ENCODE measurements around the gene MAN2A2.
"Not testable (repeated sequence)": the region's sequence is repeated elsewhere in the genome, so short reads cannot be mapped to it uniquely, and the experiment has no call there.

MAN2A2 gene

GRCh38 chr15:90871139-90871715 is 31.9 kb upstream of the MAN2A2 start:
- no peak for DNase-seq (ENCODE audit: low read depth, low spot score)

- DNase-seq (ENCODE audit: low read depth, low spot score): no peak
Measured at GRCh38 chr15:90871716-90872485, 31.2 kb upstream of the MAN2A2 start.

DNA sequence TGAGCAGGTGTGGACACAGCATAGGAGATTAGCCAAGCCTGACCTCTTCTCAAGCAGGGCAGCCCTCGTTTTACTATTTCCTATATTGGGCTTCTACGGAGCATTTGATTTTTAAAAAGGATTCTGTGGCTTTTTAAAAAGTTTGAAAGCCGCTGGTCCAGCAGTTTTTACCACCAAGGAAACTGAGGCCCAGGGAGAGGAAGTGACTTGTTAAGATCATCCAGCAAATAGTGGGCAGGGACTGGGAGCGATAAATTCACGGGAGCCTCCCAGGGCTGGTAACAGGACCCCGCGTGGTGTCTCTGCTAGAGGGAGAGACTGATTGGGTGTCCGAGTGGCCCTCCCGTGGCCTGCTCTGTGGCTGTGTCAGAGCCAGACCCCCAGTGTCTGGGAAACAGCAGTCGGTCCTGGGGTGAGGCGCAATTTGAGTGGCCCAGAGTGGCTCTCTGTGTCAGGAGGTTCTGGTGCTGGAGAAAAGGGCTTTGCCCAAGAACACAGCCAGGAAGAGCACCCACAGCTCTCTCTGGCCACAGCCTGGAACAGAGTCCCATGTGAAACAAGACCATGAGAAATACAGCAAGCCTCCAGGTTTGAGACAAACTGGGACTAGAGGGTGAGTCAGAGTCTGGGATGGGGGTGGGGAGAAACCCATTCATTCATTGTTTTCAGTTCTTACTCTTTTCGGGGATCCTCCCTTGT is 30.5 kb upstream of the MAN2A2 start:
- no peak for DNase-seq (ENCODE audit: low read depth, low spot score)

- DNase-seq (ENCODE audit: low read depth, low spot score): no peak
Measured at GRCh38 chr15:90873488-90873997, 29.6 kb upstream of the MAN2A2 start.

- no peak for DNase-seq (ENCODE audit: low read depth, low spot score)
Measured at GRCh38 chr15:90873998-90874605, 29.0 kb upstream of the MAN2A2 start.

DNA sequence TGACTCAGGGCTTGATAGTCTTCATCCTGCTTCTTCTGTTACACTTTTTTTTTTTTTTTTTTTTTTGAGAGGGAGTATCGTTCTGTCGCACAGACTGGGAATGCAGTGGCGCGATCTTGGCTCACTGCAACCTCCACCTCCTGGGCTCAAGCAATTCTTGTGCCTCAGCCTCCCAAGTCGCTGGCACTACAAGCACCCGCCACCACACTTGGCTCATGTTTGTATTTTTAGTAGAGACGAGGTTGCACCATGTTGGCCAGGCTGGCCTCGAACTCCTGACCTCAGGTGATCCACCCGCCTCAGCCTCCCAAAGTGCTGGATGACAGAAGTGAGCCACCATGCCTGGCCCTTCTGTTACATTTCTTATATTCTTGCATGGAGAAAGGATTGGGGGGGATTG is 28.1 kb upstream of the MAN2A2 start:
- DNase-seq (ENCODE audit: low read depth, low spot score): not testable (repeated sequence)

GRCh38 chr15:90875549-90875981 is 27.5 kb upstream of the MAN2A2 start:
- no peak for DNase-seq (ENCODE audit: low read depth, low spot score)

DNA sequence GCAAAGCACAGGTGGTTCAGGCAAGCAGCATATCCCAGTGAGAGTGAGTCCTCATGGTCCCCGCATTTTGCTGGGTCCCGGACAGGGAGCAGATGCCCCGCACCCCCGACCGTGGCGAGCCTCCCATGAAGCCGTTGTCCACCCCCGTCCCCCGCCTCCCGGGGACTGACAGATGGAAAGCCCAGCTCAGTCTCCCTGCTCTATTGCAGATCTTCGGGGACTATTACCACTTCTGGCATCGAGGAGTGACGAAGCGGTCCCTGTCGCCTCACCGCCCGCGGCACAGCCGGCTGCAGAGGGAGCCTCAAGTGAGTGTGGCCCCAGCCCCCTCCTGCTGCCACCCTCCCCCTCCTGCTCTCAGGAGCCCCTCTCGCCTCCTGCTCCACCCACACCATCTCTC is 27.1 kb upstream of the MAN2A2 start:
- no peak for DNase-seq (ENCODE audit: low read depth, low spot score)

- no peak for DNase-seq (ENCODE audit: low read depth, low spot score)
Measured at GRCh38 chr15:90876512-90877170, 26.5 kb upstream of the MAN2A2 start.

DNA sequence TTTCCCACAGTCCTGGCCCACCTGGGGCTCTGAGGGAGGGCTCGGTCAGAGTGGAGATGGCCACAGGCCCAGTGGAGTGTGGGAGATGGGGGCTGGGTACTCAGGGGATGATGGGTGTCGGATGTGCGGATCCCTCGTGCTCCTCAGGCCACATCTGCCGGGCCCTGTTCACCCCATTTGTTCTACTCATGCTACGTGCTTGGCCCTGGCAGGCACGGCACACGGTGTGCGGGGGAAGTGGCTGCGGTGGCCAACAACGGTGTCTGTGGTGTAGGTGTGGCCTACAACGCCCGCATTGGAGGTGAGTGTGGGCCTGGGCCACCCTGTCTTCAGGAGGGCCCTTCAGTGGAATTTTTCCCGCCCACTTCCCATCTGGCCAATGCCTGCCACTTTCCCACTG is 25.8 kb upstream of the MAN2A2 start:
- DNase-seq (ENCODE audit: low read depth, low spot score): no peak

DNA sequence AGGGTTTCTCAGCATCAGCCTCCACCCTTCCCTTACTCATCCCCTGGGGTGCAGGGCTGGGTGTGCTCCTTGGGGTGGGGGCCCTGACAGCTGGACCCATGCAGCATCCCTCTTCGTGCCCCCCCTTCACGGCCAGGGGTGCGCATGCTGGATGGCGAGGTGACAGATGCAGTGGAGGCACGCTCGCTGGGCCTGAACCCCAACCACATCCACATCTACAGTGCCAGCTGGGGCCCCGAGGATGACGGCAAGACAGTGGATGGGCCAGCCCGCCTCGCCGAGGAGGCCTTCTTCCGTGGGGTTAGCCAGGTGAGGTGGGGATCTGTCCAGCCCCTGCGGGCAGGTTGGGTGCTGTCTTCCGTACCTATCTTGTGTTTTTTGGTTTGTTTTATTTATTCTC is 25.1 kb upstream of the MAN2A2 start:
- no peak for DNase-seq (ENCODE audit: low read depth, low spot score)

DNA sequence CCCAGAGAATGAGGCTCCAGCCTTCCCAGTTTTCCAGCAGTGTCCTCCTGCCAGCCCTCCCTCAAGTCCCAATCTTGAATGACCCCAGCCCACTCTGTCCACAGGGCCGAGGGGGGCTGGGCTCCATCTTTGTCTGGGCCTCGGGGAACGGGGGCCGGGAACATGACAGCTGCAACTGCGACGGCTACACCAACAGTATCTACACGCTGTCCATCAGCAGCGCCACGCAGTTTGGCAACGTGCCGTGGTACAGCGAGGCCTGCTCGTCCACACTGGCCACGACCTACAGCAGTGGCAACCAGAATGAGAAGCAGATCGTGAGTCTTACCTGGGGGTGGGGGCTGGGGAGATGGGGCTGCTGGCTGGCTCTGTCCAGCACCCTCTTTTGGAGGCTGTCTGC is 24.4 kb upstream of the MAN2A2 start:
- no peak for DNase-seq (ENCODE audit: low read depth, low spot score)

- no peak for DNase-seq (ENCODE audit: low read depth, low spot score)
Measured at GRCh38 chr15:90879730-90880366, 23.3 kb upstream of the MAN2A2 start.

DNA sequence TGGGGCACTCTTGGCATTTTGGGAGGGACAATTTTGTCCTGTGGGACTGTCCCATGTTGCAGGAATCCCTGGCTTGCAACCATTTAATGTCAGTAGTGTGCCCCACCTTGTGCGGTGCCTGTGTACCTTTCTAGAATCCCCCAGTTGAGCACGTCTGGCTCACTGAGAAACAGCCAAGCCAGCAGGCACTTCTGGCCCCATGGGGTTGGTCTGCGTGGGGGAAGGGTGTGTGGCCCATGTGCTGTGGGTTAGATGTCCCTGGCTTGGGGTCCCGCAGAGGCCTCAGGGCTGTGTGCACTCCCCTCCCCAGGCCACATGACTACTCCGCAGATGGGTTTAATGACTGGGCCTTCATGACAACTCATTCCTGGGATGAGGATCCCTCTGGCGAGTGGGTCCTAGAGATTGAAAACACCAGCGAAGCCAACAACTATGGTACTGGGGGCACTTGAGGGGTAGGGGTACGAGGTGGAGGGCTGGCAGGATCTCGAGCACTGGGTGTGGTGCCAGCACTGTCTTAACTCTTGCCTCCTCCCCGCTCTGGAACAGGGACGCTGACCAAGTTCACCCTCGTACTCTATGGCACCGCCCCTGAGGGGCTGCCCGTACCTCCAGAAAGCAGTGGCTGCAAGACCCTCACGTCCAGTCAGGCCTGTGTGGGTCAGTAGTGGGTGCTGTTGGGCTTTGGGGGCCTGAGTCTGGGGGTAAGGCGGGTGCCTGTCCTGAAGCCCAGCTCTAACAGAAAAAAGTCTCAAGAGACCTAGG is 22.5 kb upstream of the MAN2A2 start:
- no peak for DNase-seq (ENCODE audit: low read depth, low spot score)

- no peak for DNase-seq (ENCODE audit: low read depth, low spot score)
Measured at GRCh38 chr15:90881181-90881977, 21.7 kb upstream of the MAN2A2 start.

DNA sequence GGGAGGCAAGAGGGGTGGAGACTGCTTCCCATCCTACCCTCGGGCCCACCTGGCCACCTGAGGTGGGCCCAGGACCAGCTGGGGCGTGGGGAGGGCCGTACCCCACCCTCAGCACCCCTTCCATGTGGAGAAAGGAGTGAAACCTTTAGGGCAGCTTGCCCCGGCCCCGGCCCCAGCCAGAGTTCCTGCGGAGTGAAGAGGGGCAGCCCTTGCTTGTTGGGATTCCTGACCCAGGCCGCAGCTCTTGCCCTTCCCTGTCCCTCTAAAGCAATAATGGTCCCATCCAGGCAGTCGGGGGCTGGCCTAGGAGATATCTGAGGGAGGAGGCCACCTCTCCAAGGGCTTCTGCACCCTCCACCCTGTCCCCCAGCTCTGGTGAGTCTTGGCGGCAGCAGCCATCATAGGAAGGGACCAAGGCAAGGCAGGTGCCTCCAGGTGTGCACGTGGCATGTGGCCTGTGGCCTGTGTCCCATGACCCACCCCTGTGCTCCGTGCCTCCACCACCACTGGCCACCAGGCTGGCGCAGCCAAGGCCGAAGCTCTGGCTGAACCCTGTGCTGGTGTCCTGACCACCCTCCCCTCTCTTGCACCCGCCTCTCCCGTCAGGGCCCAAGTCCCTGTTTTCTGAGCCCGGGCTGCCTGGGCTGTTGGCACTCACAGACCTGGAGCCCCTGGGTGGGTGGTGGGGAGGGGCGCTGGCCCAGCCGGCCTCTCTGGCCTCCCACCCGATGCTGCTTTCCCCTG is 21.0 kb upstream of the MAN2A2 start:
- DNase-seq (ENCODE audit: low read depth, low spot score): no peak

DNA sequence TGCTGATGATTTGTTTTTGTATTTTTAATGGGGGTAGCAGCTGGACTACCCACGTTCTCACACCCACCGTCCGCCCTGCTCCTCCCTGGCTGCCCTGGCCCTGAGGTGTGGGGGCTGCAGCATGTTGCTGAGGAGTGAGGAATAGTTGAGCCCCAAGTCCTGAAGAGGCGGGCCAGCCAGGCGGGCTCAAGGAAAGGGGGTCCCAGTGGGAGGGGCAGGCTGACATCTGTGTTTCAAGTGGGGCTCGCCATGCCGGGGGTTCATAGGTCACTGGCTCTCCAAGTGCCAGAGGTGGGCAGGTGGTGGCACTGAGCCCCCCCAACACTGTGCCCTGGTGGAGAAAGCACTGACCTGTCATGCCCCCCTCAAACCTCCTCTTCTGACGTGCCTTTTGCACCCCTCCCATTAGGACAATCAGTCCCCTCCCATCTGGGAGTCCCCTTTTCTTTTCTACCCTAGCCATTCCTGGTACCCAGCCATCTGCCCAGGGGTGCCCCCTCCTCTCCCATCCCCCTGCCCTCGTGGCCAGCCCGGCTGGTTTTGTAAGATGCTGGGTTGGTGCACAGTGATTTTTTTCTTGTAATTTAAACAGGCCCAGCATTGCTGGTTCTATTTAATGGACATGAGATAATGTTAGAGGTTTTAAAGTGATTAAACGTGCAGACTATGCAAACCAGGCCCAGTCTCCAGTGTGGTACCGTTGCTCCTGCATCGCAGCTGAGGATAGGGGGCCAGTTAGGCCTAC is 20.1 kb upstream of the MAN2A2 start:
- no peak for DNase-seq (ENCODE audit: low read depth, low spot score)

GRCh38 chr15:90883526-90883975 is 19.6 kb upstream of the MAN2A2 start:
- DNase-seq (ENCODE audit: low read depth, low spot score): no peak
